ENCODE data around the gene FMR1NB. TPM values are rescaled to one million over a fixed set of nuclear protein-coding genes. Genes with fewer than 3 reads are reported as not detected.

Gene FMR1NB
- total and polyA plus RNA-seq, 2 of the 8 experiments (the other 6 are each of a cell fraction or from before 2014, with no cell fraction given) = not detected

- H3K56ac ChIP-seq (replicated peaks; ENCODE audit: insufficient read length, low read depth, low read length) = no peak overlapping the region
- H3K4me1 ChIP-seq (replicated peaks in 1 of 4; ENCODE audit: control insufficient read depth in 3 of 4, insufficient read depth in 4 of 4, low read length in 3 of 4) = no peaks in the 10 kb centered on the region
- FAIRE-seq = no peak
- H2AFZ ChIP-seq (ENCODE audit: low read length) = no peak overlapping the region
- no peak overlapping the region for H3K23ac ChIP-seq (ENCODE audit: insufficient read length)
- no peaks in the 10 kb centered on the region for H3K9me3 ChIP-seq (ENCODE audit: insufficient read depth in 2 of 2, low read depth in 1 of 2, low read length in 1 of 2)
- no peak overlapping the region for H2BK5ac ChIP-seq (ENCODE audit: low read depth, low read length)
- no peak overlapping the region for H3K4ac ChIP-seq (replicated peaks; ENCODE audit: insufficient read length, low read depth, low read length)
- H4K5ac ChIP-seq (ENCODE audit: insufficient read length, low read depth, low read length) = no peak overlapping the region
- no peak overlapping the region for H3K4me2 ChIP-seq (ENCODE audit: insufficient read depth in 1 of 2, low read depth in 2 of 2, low read length in 2 of 2)
- H4K8ac ChIP-seq (ENCODE audit: extremely low read depth, insufficient read depth, low read length) = no peak overlapping the region
- H4K91ac ChIP-seq (replicated peaks; ENCODE audit: insufficient read length, low read length) = no peak overlapping the region
- no peak overlapping the region for H3K27ac ChIP-seq (ENCODE audit: low read depth, low read length)
- no peak overlapping the region for H3K18ac ChIP-seq (ENCODE audit: extremely low read depth, low read length)
- no peak overlapping the region for H2AK5ac ChIP-seq (ENCODE audit: low read depth, low read length)
- H3K4me3 ChIP-seq (ENCODE audit: extremely low read depth in 1 of 4, insufficient read depth in 2 of 4, low read depth in 3 of 4, low read length in 4 of 4) = no peak overlapping the region
- H3K9ac ChIP-seq (replicated peaks in 1 of 4; ENCODE audit: extremely low read depth in 1 of 4, low read depth in 3 of 4, low read length in 3 of 4) = no peak overlapping the region
- no peak overlapping the region for H2BK15ac ChIP-seq (ENCODE audit: low read length)
- DNase-seq (ENCODE audit: low read depth in 1 of 2, low spot score in 2 of 2) = no peak
- no peaks in the 10 kb centered on the region for H3K79me1 ChIP-seq (ENCODE audit: low read depth, low read length)
- H2BK12ac ChIP-seq (ENCODE audit: low read depth, low read length) = no peak overlapping the region
- H2BK20ac ChIP-seq (ENCODE audit: low read length) = no peak overlapping the region
- H3K36me3 ChIP-seq (ENCODE audit: control insufficient read depth in 2 of 4, insufficient read depth in 4 of 4, low read length in 3 of 4) = no peaks in the 10 kb centered on the region
- no peaks in the 10 kb centered on the region for H3K27me3 ChIP-seq (replicated peaks in 1 of 4; ENCODE audit: control insufficient read depth in 3 of 4, extremely low read depth in 1 of 4, insufficient read depth in 3 of 4, low read length in 3 of 4)
- no peaks in the 10 kb centered on the region for H3K23me2 ChIP-seq (ENCODE audit: low read depth, low read length)
- CTCF ChIA-PET (ENCODE audit: partially characterized antibody) = no interaction called here
- no peak overlapping the region for H2BK120ac ChIP-seq (replicated peaks; ENCODE audit: low read depth, low read length)
- H4K20me1 ChIP-seq (replicated peaks in 1 of 2; ENCODE audit: control insufficient read depth in 1 of 2, insufficient read depth in 2 of 2, low read length in 2 of 2) = no peaks in the 10 kb centered on the region
- 89% methylated on average over 1 of the region's 1 CpG; no CpG with 5 or more reads in 1 of the 2 experiments for WGBS, 2 experiments (ENCODE audit: extremely low coverage in 1 of 2, insufficient coverage in 1 of 2, insufficient read length in 1 of 2, insufficient replicate concordance in 2 of 2, low coverage in 1 of 2, low lambda C conversion rate in 2 of 2, missing lambda C conversion rate in 1 of 2)
- POLR2A ChIA-PET (ENCODE audit: partially characterized antibody) = no interaction called here
- H3K79me2 ChIP-seq (ENCODE audit: control insufficient read depth in 1 of 2, insufficient read depth in 2 of 2, low read length in 2 of 2) = no peaks in the 10 kb centered on the region
- H3K14ac ChIP-seq (ENCODE audit: insufficient read length) = no peak overlapping the region
- TF ChIP-seq GTF2F1 (IDR thresholded peaks at IDR 0.05; ENCODE audit: borderline replicate concordance, low read depth, low read length) = no peak
- no peak for TF ChIP-seq ASH2L (IDR thresholded peaks at IDR 0.05; ENCODE audit: low read length)
- no peak for TF ChIP-seq KDM4A (IDR thresholded peaks at IDR 0.05; ENCODE audit: low read depth, low read length, severe bottlenecking)
- TF ChIP-seq RAD21 (IDR thresholded peaks at IDR 0.05 in 1 of 2, conservative IDR thresholded peaks at IDR 0.05 in 1 of 2; ENCODE audit: low read depth in 2 of 2, low read length in 2 of 2) = no peak
- no peak for TF ChIP-seq CREB1 (IDR thresholded peaks at IDR 0.05)
- no peak for TF ChIP-seq NANOG (IDR thresholded peaks at IDR 0.05; ENCODE audit: insufficient read depth, low read depth, low read length, poor library complexity, severe bottlenecking)
- TF ChIP-seq TAF1 (IDR thresholded peaks at IDR 0.05; ENCODE audit: low read depth, low read length) = no peak
- TF ChIP-seq RXRA (IDR thresholded peaks at IDR 0.05; ENCODE audit: insufficient read depth, low read depth, low read length) = no peak
- no peak for TF ChIP-seq CBX8 (IDR thresholded peaks at IDR 0.05; ENCODE audit: borderline replicate concordance, low read depth, low read length)
- no peak for TF ChIP-seq SRF (IDR thresholded peaks at IDR 0.05; ENCODE audit: low read depth, low read length)
- TF ChIP-seq CEBPB (IDR thresholded peaks at IDR 0.05; ENCODE audit: low read depth, low read length) = no peak
- no peak for TF ChIP-seq CHD1 (IDR thresholded peaks at IDR 0.05; ENCODE audit: low read depth, low read length)
- no peak for TF ChIP-seq POU5F1 (IDR thresholded peaks at IDR 0.05; ENCODE audit: low read depth, low read length)
- TF ChIP-seq KDM1A (IDR thresholded peaks at IDR 0.05; ENCODE audit: borderline replicate concordance, low read length) = no peak
- TF ChIP-seq SP2 (IDR thresholded peaks at IDR 0.05; ENCODE audit: low read length) = no peak
- no peak for TF ChIP-seq CHD2 (IDR thresholded peaks at IDR 0.05; ENCODE audit: low read length)
- TF ChIP-seq MAFK (IDR thresholded peaks at IDR 0.05; ENCODE audit: low read depth, low read length) = no peak
Observed at GRCh38 chrX:148037020-148037419, 55.9 kb downstream of the FMR1NB start.
